BJ (cell line): ENCODE results near the gene SDHA. TPM values are rescaled to one million over a fixed set of nuclear protein-coding genes. Genes with fewer than 3 reads are reported as not detected.
A peak's percentile ranks its signal among the peaks of the same experiment; 100 is the strongest.

Experiments
- CTCF ChIA-PET: fragments of 350-600 bp; formaldehyde crosslinking; extraction: SDS; loops from one replicate; lab custom pipeline; 2021; ENCODE audit warnings: antibody characterized with exemption, inconsistent platforms; lab: Yijun Ruan, JAX
- POLR2A ChIA-PET: fragments of 300-600 bp; sonication (Branson Sonifier 250); formaldehyde crosslinking; extraction: SDS; loops from one replicate; lab custom pipeline; 2021; ENCODE audit warnings: antibody characterized with exemption; lab: Charles Lee
- DNase-seq: peaks from one replicate; pipeline ENCODE4 v3.0.0-alpha.2; 2011; ENCODE audit warnings: low read depth
- H3K27me3 ChIP-seq: 2 replicates; pipeline ENCODE4 v1.6.0; 2011; ENCODE audit warnings: low read length; ENCODE audit not compliant: control insufficient read depth, insufficient read depth
- H3K36me3 ChIP-seq: 2 replicates; pipeline ENCODE4 v1.5.1; 2011; ENCODE audit warnings: low read length; ENCODE audit not compliant: control insufficient read depth, insufficient read depth
- H3K4me3 ChIP-seq: 2 replicates; pipeline ENCODE4 v1.5.1; 2011; ENCODE audit warnings: low read depth, mild to moderate bottlenecking, control low read depth, low read length
- CTCF ChIP-seq: IDR thresholded peaks from 2 replicates; pipeline ENCODE4 v1.5.1; 2011; ENCODE audit warnings: low read depth, mild to moderate bottlenecking, control low read depth, inconsistent platforms, low read length, moderate library complexity; ENCODE audit not compliant: insufficient read depth
- polyA plus RNA-seq: library from polyadenylated mRNA; depleted of rRNA; stranded (reverse); fragments of >200 nt; gene quantifications from 2 replicates; pipeline ENCODE4 v1.2.3, GENCODE V29; 2011

The SDHA gene
- polyA plus RNA-seq, 1 experiment: 112 TPM

- CTCF ChIA-PET: interaction anchor here (0.7 kb wide), 1 partner anchor 130 kb away, joined by 4 read pairs; no protein-coding TSS in a partner anchor
- no peak for DNase-seq
- no peak for TF ChIP-seq CTCF
- POLR2A ChIA-PET: no interaction called here
- peaks cover 3% of the 10 kb centered on the region for H3K27me3 ChIP-seq
- H3K36me3 ChIP-seq: no peaks in the 10 kb centered on the region; the same call in 1 of the 2 replicates
- no peak overlapping the region for H3K4me3 ChIP-seq
Measured at GRCh38 chr5:181160-181559, 37.0 kb upstream of the SDHA start.

DNA sequence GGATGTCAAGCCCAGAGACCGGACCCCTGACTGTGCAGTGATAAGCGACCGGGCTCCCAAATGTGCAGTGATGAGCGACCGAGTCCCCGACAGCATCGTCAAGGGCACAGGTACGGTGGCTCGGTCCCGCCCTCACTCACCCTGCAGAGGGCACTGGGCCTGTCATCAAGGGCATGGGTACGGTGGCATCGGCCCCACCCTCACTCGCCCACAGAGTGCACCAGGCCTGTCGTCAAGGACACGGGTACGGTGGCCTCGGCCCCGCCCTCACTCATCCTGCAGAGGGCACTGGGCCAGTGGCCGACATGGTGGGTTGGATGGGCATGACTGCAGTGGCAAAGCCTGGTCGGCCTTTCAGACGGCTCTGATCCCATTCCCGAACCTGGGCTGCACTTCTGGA is 36.6 kb upstream of the SDHA start:
- ChIA-PET CTCF (interaction anchor here (0.7 kb wide), 1 partner anchor 129 kb away, joined by 4 read pairs; no protein-coding TSS in a partner anchor), POLR2A (no interaction called here)
- H3K27me3 ChIP-seq: peaks cover 3% of the 10 kb centered on the region
- H3K4me3 ChIP-seq: no peak overlapping the region
- H3K36me3 ChIP-seq: no peaks in the 10 kb centered on the region; the same call in 1 of the 2 replicates
- no peak for TF ChIP-seq CTCF
- DNase-seq: no peak

GRCh38 chr5:182126-182525 is 36.0 kb upstream of the SDHA start:
- TF ChIP-seq CTCF: no peak
- peaks cover 3% of the 10 kb centered on the region for H3K27me3 ChIP-seq
- no peak for DNase-seq
- H3K36me3 ChIP-seq: no peaks in the 10 kb centered on the region; the same call in 1 of the 2 replicates
- no peak overlapping the region for H3K4me3 ChIP-seq
- ChIA-PET CTCF (no interaction called here), POLR2A (no interaction called here)

- peak; percentile 40 for DNase-seq
Measured at GRCh38 chr5:184471-184870, 33.6 kb upstream of the SDHA start.

More at GRCh38 chr5:184471-184870, 33.6 kb upstream of the SDHA start:
- H3K4me3 ChIP-seq: no peak overlapping the region
- TF ChIP-seq CTCF: no peak
- CTCF ChIA-PET: interaction anchor here (0.6 to 1.7 kb wide), 2 partner anchors 9 to 11 kb away, joined by 3 read pairs; no protein-coding TSS in a partner anchor
- POLR2A ChIA-PET: no interaction called here
- H3K27me3 ChIP-seq: peaks cover 3% of the 10 kb centered on the region
- no peaks in the 10 kb centered on the region; the same call in 1 of the 2 replicates for H3K36me3 ChIP-seq
